Rectal smooth muscle tissue (tissue), 1 donor: ENCODE results near the gene LRRC4.

ENCODE experiments used
- H3K27ac ChIP-seq: one replicate; pipeline ENCODE4 v1.7.0; 2013; ENCODE audit warnings: low read depth, low read length, inconsistent platforms
- H3K27me3 ChIP-seq: one replicate; pipeline ENCODE4 v1.7.0; 2013; ENCODE audit warnings: low read length; ENCODE audit not compliant: control insufficient read depth, insufficient read depth
- H3K36me3 ChIP-seq: one replicate; pipeline ENCODE4 v1.7.0; 2013; ENCODE audit warnings: low read length; ENCODE audit not compliant: control insufficient read depth, insufficient read depth
- H3K4me1 ChIP-seq: one replicate; pipeline ENCODE4 v1.7.0; 2013; ENCODE audit warnings: low read length; ENCODE audit not compliant: control insufficient read depth, insufficient read depth
- H3K4me3 ChIP-seq: one replicate; pipeline ENCODE4 v1.7.0; 2013; ENCODE audit warnings: low read length
- H3K9ac ChIP-seq: one replicate; pipeline ENCODE4 v1.7.0; 2013; ENCODE audit warnings: low read length

The LRRC4 gene

DNA sequence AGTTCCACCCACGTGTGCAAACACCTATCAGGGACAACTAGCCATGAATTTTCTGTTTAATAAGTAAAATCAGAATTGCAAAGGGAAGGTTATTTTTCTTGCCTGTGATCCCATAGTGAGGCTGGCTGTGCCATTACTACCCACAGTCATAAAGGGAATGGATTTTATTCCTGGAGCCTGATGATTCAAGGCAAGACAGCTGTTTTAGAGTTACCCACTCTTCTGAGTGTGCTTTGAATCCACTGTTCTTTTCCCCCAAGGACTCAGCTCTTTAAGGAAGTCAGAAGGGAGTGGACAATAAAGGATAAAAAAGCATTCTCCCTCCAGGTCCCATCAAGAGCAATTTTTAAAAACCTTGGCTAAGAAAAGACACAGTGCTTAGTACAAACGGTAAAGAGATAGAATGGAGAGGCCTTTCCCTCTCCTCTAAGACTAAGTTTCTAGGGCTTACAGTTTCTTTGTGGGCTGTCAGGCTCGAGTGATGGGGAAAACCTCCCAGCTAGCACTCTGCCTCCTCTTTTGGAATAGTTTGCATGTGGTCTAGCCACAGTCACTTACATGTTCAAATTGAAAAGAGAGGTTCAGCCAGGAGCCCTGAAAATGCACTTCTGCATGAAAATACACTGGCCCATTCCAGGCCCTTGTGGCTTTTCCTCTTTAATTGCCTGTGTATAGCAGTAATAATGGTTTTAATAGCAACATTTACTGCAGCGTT is 5.1 kb upstream of the LRRC4 start:
- H3K4me1 ChIP-seq = peaks cover under 1% of the 10 kb centered on the region
- no peak overlapping the region for H3K27ac ChIP-seq
- no peaks in the 10 kb centered on the region for H3K36me3 ChIP-seq
- no peak overlapping the region for H3K4me3 ChIP-seq
- no peaks in the 10 kb centered on the region for H3K27me3 ChIP-seq
- H3K9ac ChIP-seq = no peak overlapping the region

DNA sequence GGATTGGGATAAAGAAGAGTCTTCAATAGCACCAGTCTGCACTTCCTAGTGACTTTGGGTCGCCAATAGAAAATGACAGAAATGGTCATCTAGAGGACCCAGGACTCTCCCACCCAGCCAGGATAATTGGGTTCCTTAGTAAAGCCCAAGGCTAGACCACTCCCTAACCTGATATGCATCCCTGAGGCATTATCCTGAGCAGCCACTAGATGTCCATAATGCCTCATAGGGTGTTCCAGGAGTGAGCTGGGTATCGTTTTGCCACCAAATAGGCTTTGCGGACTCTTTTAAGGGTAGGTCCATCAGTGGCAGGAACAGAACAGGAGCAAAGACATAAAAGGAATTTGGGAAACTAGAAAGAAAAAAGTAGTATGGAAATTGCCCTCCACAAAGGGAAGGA is 4.5 kb upstream of the LRRC4 start:
- H3K9ac ChIP-seq = no peak overlapping the region
- H3K4me3 ChIP-seq = no peak overlapping the region

DNA sequence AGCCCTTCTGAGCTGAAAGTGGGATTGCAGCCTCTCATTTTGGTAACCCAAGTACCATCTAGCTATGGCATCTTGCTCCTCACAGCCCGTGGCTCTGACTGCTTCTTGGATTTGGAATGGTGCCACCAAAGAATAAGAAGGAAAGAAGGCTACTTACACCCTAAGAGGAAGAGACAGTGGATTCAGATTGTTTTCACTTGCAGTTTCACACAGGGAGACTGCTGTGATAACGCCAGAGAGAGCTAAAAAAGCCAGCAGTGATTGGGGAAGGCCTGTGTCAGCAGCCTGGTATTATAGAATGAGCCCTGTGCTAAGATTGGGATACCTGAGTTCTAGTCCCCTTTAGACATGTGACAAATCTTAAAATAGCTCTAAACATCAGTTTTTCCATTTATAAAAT is 3.6 kb upstream of the LRRC4 start:
- H3K36me3 ChIP-seq = no peaks in the 10 kb centered on the region
- H3K27me3 ChIP-seq = no peaks in the 10 kb centered on the region
- no peak overlapping the region for H3K9ac ChIP-seq
- H3K4me3 ChIP-seq = no peak overlapping the region
- H3K4me1 ChIP-seq = no peaks in the 10 kb centered on the region
- H3K27ac ChIP-seq = no peak overlapping the region

More for the DNA sequence above, 4.5 kb upstream of the LRRC4 start:
- Histone ChIP-seq H3K4me1 (no peaks in the 10 kb centered on the region), H3K27ac (no peak overlapping the region), H3K36me3 (no peaks in the 10 kb centered on the region), H3K27me3 (no peaks in the 10 kb centered on the region)

- no peaks in the 10 kb centered on the region for H3K27me3 ChIP-seq
- no peak overlapping the region for H3K4me3 ChIP-seq
- no peak overlapping the region for H3K9ac ChIP-seq
- H3K36me3 ChIP-seq = no peaks in the 10 kb centered on the region
- H3K4me1 ChIP-seq = no peaks in the 10 kb centered on the region
- H3K27ac ChIP-seq = no peak overlapping the region
These were observed 2.0 kb upstream of the LRRC4 start for GRCh38 chr7:128033246-128033645.

GRCh38 chr7:128032605-128033235 is 1.5 kb upstream of the LRRC4 start:
- H3K27me3 ChIP-seq = no peaks in the 10 kb centered on the region
- no peaks in the 10 kb centered on the region for H3K36me3 ChIP-seq
- no peak overlapping the region for H3K9ac ChIP-seq
- H3K27ac ChIP-seq = no peak overlapping the region
- peak overlapping the region; percentile 52 for H3K4me3 ChIP-seq
- no peaks in the 10 kb centered on the region for H3K4me1 ChIP-seq

GRCh38 chr7:128031901-128032604 is 816 bp upstream of the LRRC4 start:
- no peaks in the 10 kb centered on the region for H3K4me1 ChIP-seq
- H3K27me3 ChIP-seq = no peaks in the 10 kb centered on the region
- H3K4me3 ChIP-seq = peak overlapping the region; percentile 63
- no peak overlapping the region for H3K27ac ChIP-seq
- no peaks in the 10 kb centered on the region for H3K36me3 ChIP-seq
- H3K9ac ChIP-seq = no peak overlapping the region

DNA sequence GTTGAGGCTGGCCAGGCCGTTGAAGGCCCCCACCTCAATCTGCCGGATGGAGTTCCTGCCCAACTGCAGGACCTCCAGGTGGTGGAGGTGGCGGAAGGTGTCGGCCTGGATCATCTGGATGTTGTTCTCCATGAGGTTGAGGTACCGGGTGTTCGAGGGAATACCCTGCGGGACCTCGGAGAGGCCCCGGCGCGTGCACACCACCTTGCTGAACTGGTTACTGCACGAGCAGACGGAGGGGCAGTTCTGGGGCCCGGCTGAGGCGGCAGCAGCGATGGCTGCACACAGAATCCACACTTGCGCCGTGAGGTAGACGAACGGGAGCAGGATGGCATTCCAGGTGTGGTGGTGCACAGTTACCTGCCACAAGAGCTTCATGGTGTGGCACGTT is 979 bp downstream of the LRRC4 start:
- Histone ChIP-seq H3K36me3 (no peaks in the 10 kb centered on the region), H3K27me3 (no peaks in the 10 kb centered on the region), H3K27ac (no peak overlapping the region), H3K4me3 (peak overlapping the region; percentile 24), H3K9ac (no peak overlapping the region), H3K4me1 (no peaks in the 10 kb centered on the region)

- H3K36me3 ChIP-seq = no peaks in the 10 kb centered on the region
- no peak overlapping the region for H3K4me3 ChIP-seq
- H3K27me3 ChIP-seq = no peaks in the 10 kb centered on the region
- no peaks in the 10 kb centered on the region for H3K4me1 ChIP-seq
- H3K9ac ChIP-seq = no peak overlapping the region
- H3K27ac ChIP-seq = no peak overlapping the region
These were observed 1.7 kb downstream of the LRRC4 start for GRCh38 chr7:128029405-128029995.

GRCh38 chr7:128027485-128027980 is 3.7 kb downstream of the LRRC4 start:
- Histone ChIP-seq H3K27me3 (no peaks in the 10 kb centered on the region), H3K4me3 (no peak overlapping the region), H3K4me1 (no peaks in the 10 kb centered on the region), H3K9ac (no peak overlapping the region), H3K36me3 (no peaks in the 10 kb centered on the region), H3K27ac (no peak overlapping the region)

GRCh38 chr7:128026551-128026950 is 4.7 kb downstream of the LRRC4 start:
- Histone ChIP-seq H3K27ac (no peak overlapping the region), H3K4me1 (no peaks in the 10 kb centered on the region), H3K27me3 (no peaks in the 10 kb centered on the region), H3K36me3 (no peaks in the 10 kb centered on the region), H3K4me3 (no peak overlapping the region), H3K9ac (no peak overlapping the region)

DNA sequence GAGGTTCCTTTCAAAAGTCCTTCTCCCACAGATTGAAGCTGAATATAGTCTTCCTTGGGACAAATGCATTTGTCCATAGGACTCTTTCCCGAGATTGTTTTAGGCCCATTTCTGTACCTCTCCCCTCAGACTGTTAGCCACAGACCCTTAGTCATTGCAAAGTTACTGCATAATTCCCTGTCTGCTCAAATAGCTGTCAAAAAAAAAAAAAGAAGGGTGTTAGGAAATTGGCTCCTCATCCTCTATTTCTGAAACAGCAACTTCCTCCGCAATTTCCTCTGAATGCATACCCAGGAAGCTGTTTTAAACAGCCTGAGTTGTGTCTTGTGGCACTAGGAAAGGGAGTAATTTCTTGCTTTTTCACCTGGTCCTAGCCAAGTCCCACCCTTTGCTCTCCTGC is 5.4 kb downstream of the LRRC4 start:
- Histone ChIP-seq H3K27ac (no peak overlapping the region), H3K4me3 (no peak overlapping the region), H3K4me1 (no peaks in the 10 kb centered on the region), H3K36me3 (no peaks in the 10 kb centered on the region), H3K9ac (no peak overlapping the region), H3K27me3 (no peaks in the 10 kb centered on the region)

DNA sequence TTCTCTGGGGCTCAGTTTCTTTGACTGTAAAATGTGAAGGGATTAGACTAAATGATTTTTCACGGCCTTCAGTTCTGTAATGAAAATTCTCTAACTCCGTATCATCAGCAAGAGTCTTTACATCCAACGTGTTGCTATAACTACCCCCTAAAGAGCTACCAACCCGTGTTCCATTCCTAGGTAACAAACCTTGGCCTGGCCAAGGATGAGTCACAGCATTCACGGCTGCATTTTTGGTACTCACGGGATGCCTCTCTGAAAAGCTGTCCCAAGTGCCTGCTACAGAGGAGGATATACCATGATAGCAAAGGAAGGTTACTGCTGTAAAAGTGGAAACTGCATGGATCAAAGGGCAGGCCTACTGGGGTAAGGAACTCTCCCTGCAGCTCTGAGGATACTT is 5.9 kb downstream of the LRRC4 start:
- Histone ChIP-seq H3K4me3 (no peak overlapping the region), H3K27me3 (no peaks in the 10 kb centered on the region), H3K36me3 (no peaks in the 10 kb centered on the region), H3K4me1 (no peaks in the 10 kb centered on the region), H3K27ac (no peak overlapping the region), H3K9ac (no peak overlapping the region)
